Epithelial cell of proximal tubule (primary cell): Measurements from ENCODE around the gene CCDC57. TPM values are rescaled to one million over a fixed set of nuclear protein-coding genes. Genes with fewer than 3 reads are reported as not detected.
"Not testable (repeated sequence)": the region's sequence is repeated elsewhere in the genome, so short reads cannot be mapped to it uniquely, and the experiment has no call there.

Source experiments
- DNase-seq: peaks from one replicate; pipeline ENCODE4 v3.0.0-alpha.2; 2011; ENCODE audit warnings: low read depth
- H3K4me3 ChIP-seq: 2 replicates; pipeline ENCODE4 v1.5.1; 2011; ENCODE audit warnings: low read depth, mild to moderate bottlenecking, low read length
- total RNA-seq: library from RNA; depleted of rRNA; stranded (reverse); fragments of >200 nt; gene quantifications from 2 replicates; pipeline ENCODE4 v1.2.3, GENCODE V29; 2015
- TF ChIP-seq, protein P1 (sequence below): conservative IDR thresholded peaks from 2 replicates; pipeline ENCODE4 v1.5.1; 2012; ENCODE audit warnings: low read depth, mild to moderate bottlenecking, low read length

CCDC57 gene
- total RNA-seq, 1 donor from 2014 or later = 10.8 TPM

DNA sequence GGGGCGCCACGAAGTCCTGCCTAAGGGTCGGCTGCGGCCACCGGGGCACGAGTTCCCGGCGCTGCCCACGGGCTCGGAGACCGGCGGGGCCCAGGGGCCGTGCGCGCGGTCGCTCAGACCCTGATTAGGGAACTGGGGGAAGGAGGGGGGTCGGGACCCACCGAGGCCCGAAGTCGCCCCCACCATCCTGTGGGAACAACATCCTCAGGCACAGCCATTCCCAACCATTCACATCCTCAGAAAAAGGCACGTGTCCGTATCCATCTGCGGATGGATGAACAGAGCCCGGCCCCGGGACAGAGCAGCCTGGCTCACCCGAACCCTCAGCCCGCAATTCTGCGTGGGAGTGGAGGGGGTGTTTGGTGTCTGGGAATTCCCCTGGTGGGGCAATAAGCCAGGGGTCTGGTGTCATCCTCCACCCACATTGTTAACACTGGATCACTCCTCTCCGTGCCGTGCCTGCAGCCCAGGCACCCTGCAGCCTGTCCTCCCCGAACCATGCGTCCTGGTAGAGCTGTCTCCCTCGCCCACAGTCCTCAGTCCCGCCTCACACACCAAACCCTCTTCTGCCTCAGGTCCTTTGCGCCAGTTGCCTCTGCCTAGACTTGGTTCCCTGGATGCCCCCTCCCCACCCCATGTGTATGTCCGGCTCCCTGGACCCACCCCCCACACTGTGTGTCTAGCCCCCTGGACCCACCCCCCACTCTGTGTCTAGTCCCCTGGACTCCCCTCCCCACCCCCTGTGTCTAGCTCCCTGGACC is 789 bp upstream of the CCDC57 start:
- TF ChIP-seq, protein P1, sequence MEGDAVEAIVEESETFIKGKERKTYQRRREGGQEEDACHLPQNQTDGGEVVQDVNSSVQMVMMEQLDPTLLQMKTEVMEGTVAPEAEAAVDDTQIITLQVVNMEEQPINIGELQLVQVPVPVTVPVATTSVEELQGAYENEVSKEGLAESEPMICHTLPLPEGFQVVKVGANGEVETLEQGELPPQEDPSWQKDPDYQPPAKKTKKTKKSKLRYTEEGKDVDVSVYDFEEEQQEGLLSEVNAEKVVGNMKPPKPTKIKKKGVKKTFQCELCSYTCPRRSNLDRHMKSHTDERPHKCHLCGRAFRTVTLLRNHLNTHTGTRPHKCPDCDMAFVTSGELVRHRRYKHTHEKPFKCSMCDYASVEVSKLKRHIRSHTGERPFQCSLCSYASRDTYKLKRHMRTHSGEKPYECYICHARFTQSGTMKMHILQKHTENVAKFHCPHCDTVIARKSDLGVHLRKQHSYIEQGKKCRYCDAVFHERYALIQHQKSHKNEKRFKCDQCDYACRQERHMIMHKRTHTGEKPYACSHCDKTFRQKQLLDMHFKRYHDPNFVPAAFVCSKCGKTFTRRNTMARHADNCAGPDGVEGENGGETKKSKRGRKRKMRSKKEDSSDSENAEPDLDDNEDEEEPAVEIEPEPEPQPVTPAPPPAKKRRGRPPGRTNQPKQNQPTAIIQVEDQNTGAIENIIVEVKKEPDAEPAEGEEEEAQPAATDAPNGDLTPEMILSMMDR = no peak
- DNase-seq = peak; percentile 25
- peak overlapping the region; percentile 84 for H3K4me3 ChIP-seq

DNA sequence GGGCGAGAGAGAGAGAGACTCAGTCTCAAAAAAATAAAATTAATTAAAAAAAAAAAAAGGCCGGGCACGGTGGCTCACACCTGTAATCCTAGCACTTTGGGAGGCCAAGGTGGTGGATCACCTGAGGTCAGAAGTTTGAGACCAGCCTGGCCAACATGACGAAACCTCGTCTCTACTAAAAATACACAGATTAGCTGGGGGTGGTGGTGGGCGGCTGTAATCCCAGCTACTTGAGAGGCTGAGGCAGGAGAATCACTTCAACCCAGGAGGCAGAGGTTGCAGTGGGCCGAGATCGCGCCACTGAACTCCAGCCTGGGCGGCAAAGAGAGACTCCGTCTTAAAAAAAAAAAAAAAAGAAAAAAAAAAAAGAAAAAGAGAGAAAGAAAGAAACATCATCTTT is 2.0 kb downstream of the CCDC57 start:
- H3K4me3 ChIP-seq, DNase-seq: not testable (repeated sequence)

DNA sequence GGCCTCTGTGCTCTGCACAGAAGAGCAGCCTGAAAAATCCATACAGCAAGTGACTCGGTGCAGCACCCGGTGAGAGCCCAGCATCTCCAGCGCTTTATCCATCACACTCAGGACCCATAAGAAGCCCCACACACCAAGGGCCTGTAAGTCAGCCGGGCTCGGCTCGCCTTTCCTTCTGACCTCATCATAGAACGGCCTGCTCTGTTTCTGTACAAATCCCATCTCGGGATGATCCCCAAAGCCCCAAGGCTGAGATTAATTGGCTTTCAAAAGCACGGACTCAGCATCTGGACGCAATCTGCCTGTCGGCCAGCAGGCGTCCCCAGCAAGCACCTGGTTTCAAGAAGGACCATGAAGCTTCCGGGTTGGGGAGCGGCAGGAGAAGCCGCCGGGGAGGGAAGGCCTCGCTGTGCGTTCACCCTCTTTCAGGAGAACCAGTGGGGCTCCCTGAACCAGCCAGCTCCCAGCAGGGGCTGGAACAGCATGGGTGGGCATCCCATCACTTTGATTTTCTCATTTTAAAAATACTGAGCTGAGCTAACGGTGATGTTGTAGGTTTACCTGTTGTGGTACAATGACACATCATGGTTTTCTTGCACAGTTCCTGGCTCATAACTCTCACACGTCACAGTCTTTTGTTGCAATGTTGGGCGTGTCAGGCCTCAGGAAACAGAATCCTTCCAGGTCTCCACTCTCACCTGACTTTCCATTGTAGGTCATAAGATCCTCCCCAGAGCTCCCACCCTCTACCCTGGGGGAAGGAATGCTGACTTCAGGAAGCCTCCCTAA is 6.7 kb downstream of the CCDC57 start:
- peak; percentile 33 for DNase-seq
- H3K4me3 ChIP-seq = no peak overlapping the region
- TF ChIP-seq, protein P1 = peak; percentile 84

DNA sequence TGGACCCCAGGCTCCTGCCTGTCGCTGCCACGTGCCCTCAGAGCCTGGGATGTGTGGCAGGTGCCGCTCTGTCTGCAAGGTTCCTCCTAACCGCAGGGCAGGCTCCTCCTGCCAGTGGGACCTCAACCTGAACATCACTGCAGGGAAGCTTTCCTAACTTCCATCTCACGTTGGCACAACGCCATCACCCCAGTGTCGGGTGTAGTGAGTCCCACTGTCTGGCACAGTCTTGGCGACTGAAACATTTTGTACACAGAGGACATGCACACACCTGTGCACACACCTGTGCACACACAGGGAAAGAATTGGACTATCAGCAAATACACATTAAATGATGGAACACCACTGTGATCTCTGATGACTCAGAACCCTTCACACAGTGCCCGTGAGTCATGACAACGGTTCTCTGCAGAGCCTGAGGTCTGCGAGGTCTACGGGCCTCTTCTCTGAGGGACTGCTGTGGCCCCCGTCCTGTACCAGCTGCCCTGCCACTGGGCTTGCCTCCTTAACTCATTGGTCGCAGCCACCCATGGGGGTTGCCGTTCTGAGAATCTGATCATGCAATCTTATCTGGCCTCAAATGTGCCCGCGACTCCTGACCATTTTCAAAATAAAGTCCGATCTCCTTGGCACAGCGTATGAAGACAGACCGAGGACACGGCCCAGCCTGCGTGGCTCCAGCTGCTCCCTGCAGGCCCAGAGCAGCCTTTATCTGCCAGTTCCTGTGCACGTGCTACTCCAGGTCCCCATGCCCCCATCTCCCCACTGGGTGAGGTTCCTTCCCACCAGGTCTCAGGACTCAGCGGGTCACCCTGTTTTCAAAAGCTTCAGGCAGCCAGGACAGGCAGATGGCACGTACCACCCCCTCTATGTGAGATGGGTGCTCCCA is 7.6 kb downstream of the CCDC57 start:
- TF ChIP-seq, protein P1 = no peak
- H3K4me3 ChIP-seq = no peak overlapping the region
- DNase-seq = peak; percentile 26

DNA sequence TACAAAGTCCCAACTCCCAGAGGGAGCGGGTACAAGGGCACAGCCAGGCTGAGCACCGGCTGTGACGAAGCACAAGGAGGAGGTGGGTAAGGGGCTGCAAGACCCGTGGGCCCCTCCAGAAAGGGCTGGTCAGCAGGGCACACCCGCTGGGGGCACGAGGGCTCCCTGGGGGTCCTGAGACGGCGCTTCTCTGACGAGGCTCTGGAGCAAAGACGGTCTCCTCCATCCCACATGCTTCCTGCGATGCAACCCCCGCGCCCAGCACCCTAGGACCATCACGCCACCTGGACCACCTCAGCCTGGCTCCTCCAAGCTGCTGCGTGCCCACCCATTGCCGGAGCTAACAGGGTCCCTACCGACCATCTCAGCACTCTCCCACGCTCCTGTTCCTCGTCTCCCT is 8.7 kb downstream of the CCDC57 start:
- DNase-seq = no peak
- TF ChIP-seq, protein P1 = no peak
- H3K4me3 ChIP-seq = no peak overlapping the region

DNA sequence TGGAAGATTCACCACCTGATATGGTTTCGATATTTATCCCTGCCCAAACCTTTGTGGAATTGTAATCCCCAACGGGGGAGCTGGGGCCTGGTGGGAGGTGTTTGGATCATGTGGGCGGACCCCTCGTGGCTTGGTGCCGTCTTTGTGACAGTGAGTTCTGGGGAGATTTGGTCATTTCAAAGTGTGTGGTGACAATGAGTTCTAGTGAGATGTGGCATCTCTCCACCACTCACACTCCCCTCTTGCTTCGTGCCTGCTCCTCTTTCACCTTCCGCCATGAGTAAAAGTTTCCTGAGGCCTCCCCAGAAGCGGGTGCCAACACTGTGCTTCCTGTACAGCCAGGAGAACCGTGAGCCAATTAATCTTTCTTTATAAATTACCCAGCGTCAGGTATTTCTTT is 9.7 kb downstream of the CCDC57 start:
- TF ChIP-seq, protein P1 = no peak
- no peak overlapping the region for H3K4me3 ChIP-seq

DNA sequence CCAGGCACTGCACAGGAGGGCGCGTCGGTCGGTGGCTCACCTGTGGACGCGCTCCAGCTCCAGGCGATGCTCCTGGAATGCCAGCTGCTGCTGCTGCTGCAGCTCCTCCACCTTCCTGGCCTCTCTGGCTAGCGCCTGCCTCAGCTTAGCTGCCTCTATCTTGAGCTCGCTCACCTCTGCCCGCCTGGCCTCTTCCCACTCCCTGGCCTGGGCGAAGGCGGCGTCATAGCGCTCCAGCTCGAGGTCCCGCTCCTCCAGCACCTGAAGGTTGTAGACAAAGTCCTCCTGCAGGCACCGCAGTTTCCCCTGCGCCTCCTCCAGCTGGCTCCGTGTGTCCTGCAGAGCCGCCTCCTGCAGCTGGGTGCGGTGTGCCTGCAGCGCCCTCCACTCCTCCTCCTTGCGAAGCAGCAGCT is 11.1 kb downstream of the CCDC57 start:
- TF ChIP-seq, protein P1 = no peak
- no peak overlapping the region for H3K4me3 ChIP-seq
- no peak for DNase-seq

More for the DNA sequence above, 9.7 kb downstream of the CCDC57 start:
- DNase-seq = no peak
